ENCODE results near the gene LDHA.

- TF ChIP-seq POLR2A (IDR thresholded peaks at IDR 0.05), result no peak
- no peak for TF ChIP-seq CTCF (IDR thresholded peaks at IDR 0.05)
These were observed 25.7 kb downstream of the LDHA start for GRCh38 chr11:18420067-18420466.
